Activated T-cell treated with anti-CD3 and anti-CD28 coated beads, Interleukin-2, amount 50 U/mL, for 1 hour (primary cell): ENCODE results near the gene HTR6.
A peak's percentile ranks its signal among the peaks of the same experiment; 100 is the strongest.

Source experiments
- DNase-seq: peaks from one replicate; pipeline ENCODE4 v3.0.0-alpha.2; 2020

HTR6 gene

DNA sequence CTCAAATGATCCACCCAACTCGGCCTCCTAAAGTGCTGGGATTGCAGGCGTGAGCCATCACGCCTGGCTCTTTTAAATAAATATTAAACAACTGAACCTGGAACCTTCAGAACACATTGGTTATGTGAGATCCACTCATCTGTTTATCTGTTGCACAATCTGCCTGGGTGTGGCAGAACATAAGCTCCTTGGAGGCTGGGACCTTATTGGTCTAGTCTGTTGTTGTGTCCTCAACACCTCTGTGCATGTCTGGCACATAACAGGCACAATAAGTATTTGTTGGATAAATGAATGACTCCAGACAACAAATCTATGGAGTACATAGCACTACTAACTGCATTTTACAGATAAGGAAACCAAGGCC is 24.7 kb upstream of the HTR6 start:
- DNase-seq: no peak

DNA sequence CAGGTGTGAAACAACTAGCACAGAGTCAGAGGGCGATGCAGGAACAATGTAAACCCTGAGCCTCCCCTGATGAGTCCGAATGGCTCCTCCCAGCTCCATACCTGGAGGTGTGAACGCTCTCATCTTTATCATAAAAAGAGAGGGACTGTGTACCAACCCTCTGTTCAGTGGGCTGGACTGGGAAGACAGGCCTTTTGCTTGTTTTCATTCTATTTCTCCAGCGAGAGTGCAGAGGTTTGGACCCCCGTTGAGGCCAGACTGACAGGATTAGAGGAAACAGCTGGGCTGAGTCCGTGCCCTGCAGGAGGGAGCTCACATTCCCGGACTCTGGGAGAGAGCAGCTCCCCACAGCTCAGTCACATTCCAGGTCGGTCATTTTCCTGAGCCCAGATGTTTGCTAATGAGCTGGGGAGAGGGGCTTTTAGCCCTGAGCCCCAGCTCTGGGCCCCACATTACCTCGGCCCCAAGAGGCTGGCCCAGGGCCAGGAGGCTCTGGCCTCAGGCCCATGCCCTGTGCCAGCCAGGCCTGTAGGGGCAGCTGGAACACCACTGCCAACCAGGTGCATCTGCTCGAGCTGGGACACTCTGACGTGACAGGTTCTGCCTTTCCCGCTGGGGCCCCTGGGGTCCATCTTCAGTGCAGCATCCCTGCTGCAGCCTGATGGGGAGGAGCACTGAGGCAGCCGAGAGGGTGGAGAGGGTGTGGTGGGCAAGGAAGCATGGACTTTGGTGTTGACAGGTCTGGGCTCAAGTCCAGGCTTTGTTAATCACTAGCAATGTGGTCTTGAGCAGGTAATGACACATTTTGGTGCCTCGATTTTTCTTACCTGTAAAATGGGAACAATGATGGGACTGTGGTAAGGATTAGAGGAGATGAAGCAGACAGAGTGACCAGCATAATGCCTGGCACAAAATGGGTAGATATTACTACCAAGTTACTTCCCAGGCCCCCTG is 24.0 kb upstream of the HTR6 start:
- no peak for DNase-seq

DNA sequence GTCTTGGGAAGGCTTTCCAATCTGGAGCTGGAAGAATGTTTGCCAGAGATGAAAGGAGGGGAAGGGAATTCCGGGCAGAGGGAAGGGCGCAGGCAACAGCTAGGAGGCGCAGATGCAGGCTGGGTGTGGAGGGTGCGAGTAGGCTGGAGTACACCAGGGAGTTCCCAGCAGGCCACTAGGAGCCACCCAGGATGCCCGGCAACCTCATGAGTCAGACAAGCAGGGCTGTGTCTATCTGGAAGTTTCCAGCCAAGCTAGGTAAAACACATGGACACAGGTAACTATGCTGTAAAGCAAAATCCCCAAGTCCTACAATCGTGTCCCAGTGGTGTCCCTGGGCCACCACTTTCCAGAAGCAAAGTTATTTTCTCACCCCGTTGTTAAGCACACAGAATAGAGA is 21.6 kb upstream of the HTR6 start:
- no peak for DNase-seq

GRCh38 chr1:19643602-19644394 is 20.9 kb upstream of the HTR6 start, which contains the start of gene NBL1:
NBL1 (plus strand) TSS chr1:19644311; CDS start chr1:19655031, 10,720 bp downstream.
- peak; percentile 82 for DNase-seq

DNA sequence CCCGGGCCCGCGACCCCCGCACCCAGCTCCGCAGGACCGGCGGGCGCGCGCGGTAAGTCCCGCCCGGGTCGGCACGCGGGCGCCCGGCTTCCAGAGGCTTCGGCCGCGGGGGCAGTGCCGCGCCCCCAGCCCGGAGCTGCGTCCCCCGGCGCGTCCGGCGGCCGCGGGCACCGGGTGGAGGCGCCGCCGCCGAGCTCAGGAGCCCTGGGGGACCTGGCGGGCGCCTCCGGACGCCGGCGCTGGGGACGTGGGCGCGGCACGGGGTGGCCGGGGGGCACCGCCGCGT is 20.3 kb upstream of the HTR6 start:
- DNase-seq: no peak

GRCh38 chr1:19644681-19645410 is 19.8 kb upstream of the HTR6 start:
- peak; percentile 62 for DNase-seq

- no peak for DNase-seq
Measured at GRCh38 chr1:19645411-19646251, 19.0 kb upstream of the HTR6 start.

DNA sequence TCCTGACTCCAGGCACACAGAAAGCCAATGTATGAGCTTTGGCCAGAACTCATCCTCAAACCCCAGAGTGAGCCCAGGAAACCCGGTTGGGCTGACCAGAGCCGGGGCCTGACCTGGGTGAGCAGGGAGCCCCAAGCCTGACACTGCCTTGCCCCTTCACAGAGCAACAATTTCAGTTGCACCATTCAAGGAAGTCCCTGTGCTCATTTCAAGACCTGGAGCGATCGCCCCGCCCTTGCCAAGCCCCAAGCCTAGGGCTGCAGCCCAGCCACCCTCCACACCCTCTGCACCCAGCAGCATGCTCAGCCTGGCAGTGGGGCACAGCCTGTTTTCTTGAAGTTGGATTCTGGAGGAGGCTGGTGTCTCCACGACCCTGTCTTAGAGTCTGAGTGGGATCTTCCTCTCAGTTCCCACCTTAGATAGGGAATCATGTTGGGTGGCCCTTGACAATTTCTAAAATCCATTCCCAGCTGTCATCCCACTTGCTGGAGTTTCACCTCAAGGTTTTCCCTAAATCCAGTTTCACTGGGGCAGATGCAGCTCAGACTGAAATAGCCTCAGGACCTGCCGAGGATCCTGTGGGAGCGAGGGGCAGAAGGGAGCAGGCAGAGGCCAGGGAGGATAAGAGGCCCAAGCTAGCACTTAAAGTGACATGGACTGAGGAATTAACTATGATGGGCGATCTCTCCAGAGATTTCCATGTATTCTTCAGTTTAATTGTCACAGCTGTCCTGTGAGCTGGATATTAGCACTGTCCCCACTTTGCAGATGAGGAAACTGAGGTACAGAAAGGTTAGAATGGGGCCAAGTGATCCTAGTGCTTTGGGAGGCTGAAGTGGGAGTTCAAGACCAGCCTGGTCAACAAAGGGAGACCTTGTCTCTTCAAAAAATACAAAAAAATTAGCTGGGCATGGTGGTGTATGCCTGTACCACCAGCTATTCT is 18.0 kb upstream of the HTR6 start:
- DNase-seq: no peak

DNA sequence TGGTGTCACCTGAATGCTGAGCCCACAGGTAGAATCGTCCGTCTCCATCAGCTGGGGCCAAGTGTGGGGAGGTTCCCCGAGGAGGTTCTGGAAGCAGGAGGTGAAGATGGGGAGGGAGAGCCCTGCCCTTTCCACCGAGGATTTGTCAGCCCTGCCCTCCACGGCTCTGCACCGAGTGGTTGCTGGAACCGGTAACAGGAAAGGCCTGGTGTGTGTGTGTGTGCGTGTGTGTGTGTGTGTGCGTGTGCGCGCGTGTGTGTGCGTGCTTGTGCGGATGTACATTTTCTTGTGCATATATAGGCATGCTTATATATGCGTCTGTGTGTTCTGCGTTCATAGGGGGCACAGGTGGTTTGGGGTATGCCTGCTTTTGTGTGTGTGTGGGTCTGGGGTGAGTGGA is 17.0 kb upstream of the HTR6 start:
- peak; percentile 37 for DNase-seq

GRCh38 chr1:19648239-19648638 is 16.4 kb upstream of the HTR6 start:
- DNase-seq: no peak

- no peak for DNase-seq
Measured at GRCh38 chr1:19648689-19649088, 16.0 kb upstream of the HTR6 start.

- DNase-seq: no peak
Measured at GRCh38 chr1:19650416-19651140, 14.1 kb upstream of the HTR6 start.

DNA sequence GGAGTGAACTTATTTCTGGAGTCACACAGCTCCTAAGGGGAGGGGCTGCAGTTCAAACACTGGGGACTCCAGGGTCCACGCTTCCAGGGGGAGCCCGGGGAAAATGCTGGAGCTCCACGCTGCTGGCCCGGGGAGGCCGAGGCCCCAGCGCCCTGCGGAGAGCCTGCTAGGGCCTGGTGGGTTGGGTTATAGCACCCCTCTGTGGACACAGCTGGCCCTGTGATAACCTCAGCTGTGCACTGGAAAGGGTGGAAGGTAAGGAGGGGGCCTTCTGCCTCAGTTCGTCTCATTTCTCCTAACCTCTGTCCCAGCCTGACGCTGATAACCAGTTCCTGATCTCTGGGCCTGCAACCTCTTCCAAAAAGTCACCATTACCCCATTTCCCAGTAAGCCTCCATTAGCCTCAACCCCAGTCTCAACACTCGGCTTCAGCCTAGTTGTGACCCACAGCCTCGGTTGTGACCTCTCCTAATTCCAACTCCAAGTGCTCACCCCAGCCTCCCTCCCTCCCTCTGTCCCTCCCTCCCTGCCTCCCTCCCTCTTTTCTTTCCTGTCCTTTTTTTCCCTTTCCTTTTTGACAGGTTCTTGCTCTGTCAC is 13.4 kb upstream of the HTR6 start:
- peak; percentile 62 for DNase-seq

DNA sequence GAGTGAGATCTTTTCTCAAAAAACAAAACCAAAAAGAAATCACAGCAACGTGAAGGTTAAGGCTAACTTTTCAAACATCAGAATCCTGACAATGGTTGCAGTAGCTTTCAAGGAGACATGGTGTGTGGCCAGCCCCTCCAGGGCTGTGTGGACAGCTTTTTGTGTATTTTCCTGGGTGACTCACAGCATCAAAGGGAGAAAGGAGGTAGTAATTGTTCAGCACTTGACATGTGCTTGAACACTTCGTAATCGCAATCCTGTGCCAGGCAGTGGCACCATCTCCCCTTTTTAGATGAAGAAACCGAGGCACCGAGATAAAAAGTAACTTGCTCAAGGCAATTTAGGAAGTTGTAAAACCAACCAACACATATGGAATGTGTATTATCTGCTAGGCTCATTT is 10.3 kb upstream of the HTR6 start:
- no peak for DNase-seq

GRCh38 chr1:19654886-19655717 is 9.6 kb upstream of the HTR6 start:
- DNase-seq: no peak

DNA sequence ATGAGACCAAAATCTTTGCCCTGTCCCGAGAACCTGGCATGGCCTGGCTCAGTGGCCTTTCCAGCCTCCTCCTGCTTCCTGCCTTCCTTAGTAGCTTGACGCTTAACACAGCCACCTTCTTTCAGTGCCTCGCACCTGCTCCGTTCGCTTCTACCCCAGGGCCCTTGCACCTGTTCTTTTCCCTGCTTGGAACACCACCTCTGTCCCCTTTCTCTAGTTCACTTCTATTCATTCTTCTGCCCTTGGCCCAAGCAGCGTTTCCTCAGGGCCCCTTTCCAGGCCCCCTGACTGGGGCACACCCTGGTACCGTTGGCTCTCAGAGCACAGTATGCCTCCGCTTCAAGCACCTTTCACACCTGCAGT is 9.0 kb upstream of the HTR6 start:
- no peak for DNase-seq

DNA sequence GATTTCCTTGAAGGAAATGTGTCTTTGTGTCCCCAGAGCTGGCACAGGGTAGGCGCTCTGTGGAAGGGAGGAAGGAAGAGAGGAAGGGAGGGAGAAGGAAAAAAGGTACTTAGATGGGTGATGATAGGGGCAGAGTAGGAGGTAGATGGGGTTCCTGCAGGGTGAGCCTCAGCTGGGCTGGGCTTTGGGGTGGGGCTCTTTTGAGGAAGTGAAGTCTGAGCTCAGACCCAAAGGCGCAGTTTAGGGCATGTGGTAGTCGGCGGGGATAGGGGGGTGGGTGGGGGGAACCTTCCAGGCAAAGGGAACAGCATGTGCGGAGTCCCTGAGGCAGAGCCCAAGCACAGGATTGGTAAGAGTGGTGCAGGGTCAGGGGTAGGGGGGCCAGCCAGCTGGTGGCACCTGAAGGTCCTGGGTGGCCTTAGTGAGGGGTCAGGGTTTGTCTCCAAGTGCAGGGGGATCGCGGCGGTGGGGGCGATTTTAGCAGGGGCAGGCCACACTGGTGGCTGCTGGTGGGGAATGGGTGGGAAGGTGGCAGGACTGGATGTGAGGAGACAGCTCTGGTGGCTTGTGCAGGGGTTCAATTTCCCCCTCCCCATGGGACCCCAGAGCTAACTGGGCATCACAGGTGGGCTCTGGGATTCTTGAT is 8.4 kb upstream of the HTR6 start:
- DNase-seq: no peak

- no peak for DNase-seq
Measured at GRCh38 chr1:19656780-19657466, 7.8 kb upstream of the HTR6 start.
